Epidermal melanocyte (primary cell): ENCODE measurements around the gene HNRNPA2B1.
"Not testable (repeated sequence)": the region's sequence is repeated elsewhere in the genome, so short reads cannot be mapped to it uniquely, and the experiment has no call there.

Source experiments
- DNase-seq: peaks from one replicate; pipeline ENCODE4 v3.0.0; 2011; ENCODE audit warnings: low spot score; ENCODE audit not compliant: insufficient read length

HNRNPA2B1 gene

GRCh38 chr7:26198133-26198780 is 2.3 kb downstream of the HNRNPA2B1 start:
- no peak for DNase-seq

GRCh38 chr7:26197153-26198115 is 3.1 kb downstream of the HNRNPA2B1 start:
- no peak for DNase-seq

GRCh38 chr7:26195867-26196657 is 4.5 kb downstream of the HNRNPA2B1 start:
- no peak for DNase-seq

- no peak for DNase-seq
Measured at GRCh38 chr7:26195182-26195581, 5.4 kb downstream of the HNRNPA2B1 start.

GRCh38 chr7:26194764-26195163 is 5.8 kb downstream of the HNRNPA2B1 start:
- not testable (repeated sequence) for DNase-seq

GRCh38 chr7:26193432-26194207 is 6.9 kb downstream of the HNRNPA2B1 start:
- DNase-seq: no peak

GRCh38 chr7:26192485-26193087 is 8.0 kb downstream of the HNRNPA2B1 start:
- DNase-seq: no peak

GRCh38 chr7:26191974-26192479 is 8.5 kb downstream of the HNRNPA2B1 start:
- no peak for DNase-seq

GRCh38 chr7:26191233-26191973 is 9.1 kb downstream of the HNRNPA2B1 start:
- no peak for DNase-seq

- no peak for DNase-seq
Measured at GRCh38 chr7:26190417-26190869, 10.1 kb downstream of the HNRNPA2B1 start.

GRCh38 chr7:26189697-26190096 is 10.8 kb downstream of the HNRNPA2B1 start:
- DNase-seq: no peak

- no peak for DNase-seq
Measured at GRCh38 chr7:26188957-26189541, 11.5 kb downstream of the HNRNPA2B1 start.

- no peak for DNase-seq
Measured at GRCh38 chr7:26188206-26188956, 12.2 kb downstream of the HNRNPA2B1 start.

GRCh38 chr7:26187380-26188205 is 13.0 kb downstream of the HNRNPA2B1 start:
- DNase-seq: no peak

GRCh38 chr7:26186364-26187311 is 13.9 kb downstream of the HNRNPA2B1 start:
- no peak for DNase-seq

- no peak for DNase-seq
Measured at GRCh38 chr7:26185844-26186180, 14.7 kb downstream of the HNRNPA2B1 start.
